NCI-H146 (cell line): ENCODE results near the gene FGGY.
"Not testable (repeated sequence)": the region's sequence is repeated elsewhere in the genome, so short reads cannot be mapped to it uniquely, and the experiment has no call there.

Experiments
- DNase-seq: peaks from one replicate; lab custom pipeline; 2025; lab: John Stamatoyannopoulos, UW

Gene FGGY

DNA sequence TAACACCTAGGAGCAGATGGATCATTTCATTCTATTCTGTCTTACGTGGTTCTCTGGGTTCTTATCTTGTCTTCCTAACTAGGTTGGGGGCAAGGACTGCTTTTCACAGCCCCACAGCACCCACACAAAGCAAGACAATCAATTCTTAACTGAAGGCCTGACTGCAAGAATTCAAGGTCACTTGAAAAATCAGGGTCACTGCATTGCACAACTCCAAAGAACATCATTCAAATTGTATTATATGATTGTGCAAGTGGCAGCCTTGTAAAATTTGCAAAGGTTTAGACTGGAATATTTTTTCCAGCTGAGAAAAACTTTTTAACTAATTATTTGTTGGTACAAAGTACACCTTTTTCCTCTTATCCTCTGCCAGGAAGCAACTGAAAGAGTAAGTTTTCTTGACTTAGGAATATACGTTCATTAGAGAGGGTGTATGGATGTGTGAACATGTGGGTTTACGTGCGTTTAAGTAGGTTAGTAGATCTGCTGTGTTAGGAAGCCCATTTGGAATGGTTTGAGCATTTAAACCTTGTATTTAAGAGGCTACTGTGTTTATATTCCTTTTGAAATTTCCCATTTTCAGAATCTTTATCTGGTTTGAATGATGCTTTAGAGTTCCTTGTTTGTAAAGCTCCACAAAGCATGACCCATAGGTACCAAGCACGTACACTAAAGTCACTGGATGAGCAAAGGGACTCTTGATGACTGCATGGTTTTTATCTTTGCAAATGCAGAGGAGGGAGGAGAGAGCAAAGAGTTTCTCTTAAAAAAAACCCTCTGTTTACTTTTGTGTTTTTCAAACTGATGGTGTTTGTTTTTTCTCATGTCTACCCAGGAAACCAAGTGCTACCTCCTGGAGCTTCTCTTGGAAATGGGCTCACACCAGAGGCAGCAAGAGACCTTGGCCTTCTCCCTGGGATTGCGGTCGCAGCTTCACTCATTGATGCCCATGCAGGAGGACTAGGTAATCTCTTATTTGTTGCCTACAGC lies 214.9 kb downstream of the FGGY start:
- no peak for DNase-seq

DNA sequence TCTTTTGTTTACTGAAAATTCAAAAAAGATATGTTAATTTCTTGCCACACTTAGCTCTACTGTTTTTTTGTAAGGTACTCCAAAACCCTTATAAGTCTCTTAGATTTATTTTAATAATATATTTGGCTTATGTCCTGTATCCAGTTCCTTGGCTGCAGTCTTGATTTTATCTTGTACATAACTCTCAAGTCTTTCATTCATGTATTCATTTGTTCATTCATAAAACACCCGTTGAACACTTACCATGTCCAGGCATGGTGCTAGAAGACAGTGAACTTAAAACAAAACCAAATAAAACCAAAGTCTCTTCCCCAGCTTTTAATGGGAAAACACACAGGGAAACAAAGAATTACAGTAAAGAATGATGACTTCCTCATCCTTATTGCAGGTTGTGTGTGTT lies 215.8 kb downstream of the FGGY start:
- no peak for DNase-seq

DNA sequence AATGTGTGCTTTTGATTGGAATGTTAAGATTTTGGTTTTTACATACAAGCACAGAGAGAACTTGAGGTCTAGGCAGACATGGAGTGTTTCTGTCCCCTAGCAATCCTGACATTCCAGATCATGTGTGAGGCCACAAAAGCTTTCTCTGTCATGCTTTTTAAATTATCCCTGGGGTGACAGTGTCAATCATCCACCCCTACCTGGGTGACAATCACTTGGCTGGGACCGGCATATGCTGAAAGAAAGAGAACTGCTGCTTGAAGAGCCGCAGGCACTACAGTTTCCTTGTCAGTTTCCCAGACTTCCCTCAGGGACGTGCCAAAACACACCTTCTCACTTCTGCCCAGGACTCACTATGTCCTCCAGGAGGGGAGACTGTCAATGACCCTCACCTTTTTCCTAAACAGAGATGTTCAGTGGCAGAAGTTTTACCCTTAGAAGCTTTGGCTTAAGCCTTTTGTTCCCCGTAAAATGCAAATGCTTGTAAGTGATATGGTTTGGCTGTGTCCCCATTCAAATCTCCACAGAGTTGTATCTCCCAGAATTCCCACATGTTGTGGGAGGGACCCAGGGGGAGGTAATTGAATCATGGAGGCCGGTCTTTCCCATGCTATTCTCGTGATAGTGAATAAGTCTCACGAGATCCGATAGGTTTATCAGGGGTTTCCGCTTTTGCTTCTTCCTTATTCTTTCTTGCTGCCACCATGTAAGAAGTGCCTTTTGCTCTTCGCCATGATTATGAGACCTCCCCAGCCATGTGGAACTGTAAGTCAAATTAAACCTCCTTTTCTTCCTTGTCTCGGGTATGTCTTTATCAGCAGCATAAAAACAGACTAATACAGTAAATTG lies 217.4 kb downstream of the FGGY start:
- DNase-seq: no peak

DNA sequence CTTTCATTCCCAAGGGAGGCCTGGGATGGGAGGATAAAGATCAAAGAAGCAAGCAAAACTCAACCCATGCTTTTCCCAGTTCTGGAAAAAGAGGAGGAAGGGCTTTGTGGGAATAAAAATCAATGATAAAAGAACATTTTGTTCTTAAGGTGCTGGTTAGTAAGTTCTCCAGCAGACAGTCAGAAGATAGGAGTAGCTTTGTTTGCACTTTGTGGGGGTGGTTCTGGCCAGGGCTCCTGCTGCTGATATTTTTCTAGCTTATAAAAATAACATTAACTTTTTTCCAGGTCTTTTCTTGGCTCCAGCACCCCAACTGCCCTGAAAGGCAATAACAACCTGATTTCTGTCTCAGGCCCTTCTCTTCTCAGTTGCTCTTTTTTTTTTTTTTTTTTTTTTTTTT lies 220.0 kb downstream of the FGGY start:
- no peak for DNase-seq

DNA sequence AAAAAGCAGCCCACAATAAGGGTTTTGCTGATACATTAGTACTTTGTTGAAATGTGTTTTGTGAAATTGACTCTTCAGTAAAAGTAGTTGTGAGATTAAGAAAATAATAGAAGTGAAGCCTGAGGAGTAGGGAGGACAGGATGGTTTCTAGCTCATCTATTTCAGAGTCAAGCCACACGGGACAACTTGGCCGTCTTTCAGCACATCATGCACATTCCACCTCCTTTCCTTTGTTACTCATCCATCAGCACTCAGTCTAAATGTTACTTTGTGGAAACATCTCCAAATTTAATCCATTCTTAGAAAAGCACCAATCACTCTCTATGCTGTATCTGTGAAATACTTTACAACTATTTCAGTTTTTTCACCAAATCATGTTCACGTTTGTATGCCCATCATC lies 223.3 kb downstream of the FGGY start:
- no peak for DNase-seq

DNA sequence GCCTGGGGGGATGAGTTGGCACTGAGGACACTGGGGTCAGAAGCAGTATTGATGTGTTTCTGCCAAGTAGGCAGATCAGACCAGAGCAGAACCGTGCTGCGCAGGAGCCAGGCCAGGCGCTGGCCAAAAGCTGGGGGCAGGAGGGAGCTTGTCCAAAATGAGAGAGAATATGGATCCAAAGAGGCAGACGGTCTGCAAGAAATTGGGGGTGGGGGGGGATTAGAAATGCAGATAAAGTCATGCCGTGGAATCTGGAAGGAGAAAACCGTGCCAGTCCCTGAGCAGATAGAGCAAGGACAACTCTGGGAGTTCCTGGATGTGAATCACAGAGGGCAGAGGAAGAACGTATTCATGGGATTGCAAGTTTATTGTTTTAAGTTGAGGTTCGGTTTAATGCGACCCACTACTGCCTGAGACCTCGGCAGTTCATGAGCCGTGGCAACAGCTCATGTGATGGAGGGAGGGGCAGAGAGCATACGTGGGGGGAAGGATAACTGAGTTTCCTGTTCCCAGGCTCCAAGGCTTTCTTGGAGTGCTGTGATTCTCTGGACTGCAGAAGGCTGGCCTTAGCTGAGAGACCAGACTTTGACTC lies 224.0 kb downstream of the FGGY start:
- DNase-seq: no peak

DNA sequence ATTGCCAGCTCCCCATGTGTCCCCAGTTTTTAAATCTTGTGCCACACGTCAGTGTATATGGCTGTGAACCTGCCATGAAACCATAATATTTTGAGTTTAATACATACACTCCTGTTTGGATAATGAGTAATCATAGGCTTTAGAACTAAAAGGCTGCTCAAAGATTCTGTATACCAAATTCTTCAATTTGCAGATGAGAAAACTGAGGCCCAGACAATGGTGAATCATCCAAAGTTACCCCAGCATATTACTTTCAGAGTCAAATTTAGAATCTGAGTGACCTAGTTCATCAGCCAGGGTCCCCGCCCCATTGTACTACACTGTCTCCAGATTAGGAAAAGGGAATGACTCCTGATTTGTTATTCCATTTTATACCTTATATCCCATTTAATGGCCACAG lies 224.6 kb downstream of the FGGY start:
- DNase-seq: no peak

DNA sequence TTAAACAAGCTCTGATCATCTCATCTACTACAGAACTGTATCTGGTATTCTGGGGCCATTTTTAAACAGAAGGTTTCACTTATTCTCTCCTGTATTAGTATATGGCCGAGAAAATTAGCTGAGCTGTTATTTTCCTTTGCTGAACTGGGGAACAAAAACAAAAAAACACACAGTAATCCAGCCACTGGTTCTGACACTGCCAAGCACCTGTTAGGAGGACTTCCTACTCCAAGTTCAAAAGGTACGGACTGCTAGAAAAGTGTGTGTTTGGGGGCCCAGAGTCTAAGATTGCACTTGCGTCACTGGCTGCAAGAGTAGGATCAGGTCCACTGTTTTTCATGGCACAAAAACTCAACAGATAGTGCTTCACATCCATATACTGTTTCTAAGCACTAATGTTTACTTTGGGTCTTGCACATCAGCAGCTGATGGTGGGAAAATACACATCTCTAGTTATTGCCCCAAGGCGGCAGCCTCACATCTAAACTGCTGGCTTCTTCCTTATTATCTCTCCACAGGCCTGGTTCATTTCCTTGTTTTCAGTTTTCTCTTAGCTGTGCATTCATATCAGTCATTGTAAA lies 226.1 kb downstream of the FGGY start:
- DNase-seq: peak; percentile 43

DNA sequence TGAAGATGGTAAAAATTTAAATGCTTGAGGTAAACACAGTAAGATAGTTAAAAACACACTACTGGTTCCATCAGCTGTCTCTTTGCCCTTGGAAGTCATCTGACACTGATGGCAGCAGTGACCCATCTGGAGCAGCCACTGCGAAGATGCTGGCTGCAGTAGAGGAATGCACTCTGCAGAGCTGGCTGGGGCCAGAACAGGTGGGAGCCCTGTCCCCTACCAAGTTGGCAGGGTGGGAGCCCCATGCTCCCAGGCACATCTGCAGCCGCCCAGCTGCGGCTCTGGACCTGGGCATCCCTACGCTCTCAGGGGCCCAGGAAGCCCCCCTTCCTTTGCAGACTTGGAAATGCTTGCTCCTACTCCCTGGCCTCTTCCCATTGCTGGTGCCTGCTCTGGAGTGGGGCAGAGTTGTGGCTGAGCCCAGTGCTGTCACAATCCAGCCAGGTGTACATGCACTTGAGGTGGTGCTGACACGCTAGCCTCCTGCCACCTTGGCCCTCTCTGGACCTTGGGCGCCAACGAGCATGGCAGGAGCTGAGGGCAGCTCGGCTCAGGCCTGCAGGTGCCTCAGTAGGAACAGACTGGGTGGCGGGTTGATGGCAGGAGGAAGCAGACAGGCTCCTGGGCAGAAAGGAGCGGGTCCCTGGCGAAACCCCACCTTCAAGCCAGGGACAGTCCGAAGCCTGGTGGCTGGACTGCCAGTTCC lies 227.0 kb downstream of the FGGY start:
- no peak for DNase-seq

DNA sequence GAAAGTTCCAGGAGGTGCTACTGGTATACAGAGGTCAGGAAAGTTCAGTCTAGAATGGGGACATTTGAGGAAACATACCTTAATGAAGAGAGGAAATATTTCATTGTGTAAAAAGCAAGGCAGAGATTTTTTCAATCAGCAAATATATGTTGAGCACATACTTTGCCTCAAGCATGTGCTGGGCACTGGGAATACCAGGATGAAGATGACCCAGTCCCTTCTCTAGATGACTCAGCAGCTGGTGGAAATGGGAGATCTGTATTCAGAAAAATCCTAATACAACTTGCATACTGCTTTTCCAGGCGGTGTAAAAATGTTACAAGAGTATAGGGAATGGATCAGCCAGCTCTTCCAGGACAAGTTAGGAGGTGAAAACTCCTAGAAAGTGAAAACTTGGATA lies 229.3 kb downstream of the FGGY start:
- no peak for DNase-seq

DNA sequence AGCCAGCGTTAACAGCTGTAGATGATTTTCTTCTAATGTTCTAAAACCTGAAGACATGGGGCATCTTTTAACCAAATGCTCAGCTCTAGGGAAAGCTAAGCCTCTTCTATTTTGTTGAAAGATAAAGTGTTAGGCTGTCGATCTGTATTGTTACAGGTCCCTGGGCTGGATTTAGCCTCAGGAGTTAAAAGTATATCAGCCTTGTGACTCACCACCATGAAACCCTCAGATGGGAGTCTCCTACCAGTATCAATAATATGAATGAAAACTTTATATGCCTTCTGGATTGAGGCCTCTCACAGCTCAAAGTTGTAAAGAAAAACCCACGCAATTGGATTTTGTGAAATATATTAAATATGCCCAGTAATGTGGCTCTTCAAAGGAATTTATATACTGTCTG lies 231.6 kb downstream of the FGGY start:
- DNase-seq: no peak

DNA sequence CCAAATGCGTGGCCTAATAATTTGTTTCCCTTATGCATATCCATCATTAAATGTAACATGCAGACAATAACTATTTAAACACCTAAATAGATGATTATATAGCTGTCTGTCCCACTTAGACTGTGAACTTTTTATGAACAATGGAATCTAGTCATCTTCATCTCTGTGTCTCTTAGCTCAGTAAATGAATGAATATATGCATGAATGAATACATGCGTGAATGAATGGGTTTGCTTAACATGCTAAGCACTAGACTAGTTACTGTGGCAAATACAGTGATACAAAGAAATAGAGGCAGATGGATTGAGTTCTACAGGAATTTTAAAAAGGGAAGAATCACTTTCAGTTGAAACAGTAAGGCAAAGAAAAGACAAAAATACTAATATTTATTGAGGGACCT lies 232.0 kb downstream of the FGGY start:
- no peak for DNase-seq

DNA sequence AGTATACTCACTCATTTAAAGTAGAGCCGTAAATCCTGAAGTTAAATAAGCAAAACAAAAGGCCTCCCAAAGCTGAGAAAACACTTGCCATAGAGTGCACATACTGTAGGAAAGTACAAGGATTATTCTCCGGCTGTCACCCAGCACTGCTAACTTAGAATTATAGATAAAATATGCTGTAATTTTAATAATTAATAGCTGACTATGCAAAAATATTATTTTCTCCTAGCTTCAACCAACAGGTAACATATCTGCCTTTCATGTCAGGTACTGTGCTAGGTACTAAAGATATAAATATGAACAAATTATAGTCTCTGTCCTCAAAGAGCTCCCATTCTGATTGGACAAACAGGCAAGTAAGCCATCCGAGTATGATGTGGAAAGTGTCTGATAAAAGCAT lies 233.2 kb downstream of the FGGY start:
- DNase-seq: no peak

DNA sequence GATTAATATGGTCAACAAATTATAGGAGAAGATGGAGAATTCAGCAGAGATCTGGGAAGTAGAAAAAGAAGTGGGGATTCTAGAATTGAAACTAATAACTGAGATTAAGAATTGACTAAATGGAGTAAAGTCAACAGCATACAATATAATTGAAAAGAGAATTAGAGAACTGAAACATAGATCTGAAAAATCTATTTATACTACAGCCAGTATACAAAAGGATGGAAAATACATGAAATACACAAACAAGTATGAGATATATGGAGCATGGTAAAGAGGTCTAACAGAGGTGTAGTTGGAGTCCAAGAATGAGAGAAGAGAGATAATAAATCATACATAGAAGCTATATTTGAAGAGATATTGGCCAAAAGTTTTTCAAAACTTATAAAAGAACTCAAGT lies 235.2 kb downstream of the FGGY start:
- DNase-seq: no peak

DNA sequence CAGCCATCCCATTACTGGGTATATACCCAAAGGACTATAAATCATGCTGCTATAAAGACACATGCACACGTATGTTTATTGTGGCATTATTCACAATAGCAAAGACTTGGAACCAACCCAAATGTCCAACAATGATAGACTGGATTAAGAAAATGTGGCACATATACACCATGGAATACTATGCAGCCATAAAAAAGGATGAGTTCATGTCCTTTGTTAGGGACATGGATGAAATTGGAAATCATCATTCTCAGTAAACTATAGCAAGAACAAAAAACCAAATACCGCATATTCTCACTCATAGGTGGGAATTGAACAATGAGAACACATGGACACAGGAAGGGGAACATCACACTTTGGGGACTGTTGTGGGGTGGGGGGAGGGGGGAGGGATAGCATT lies 241.6 kb downstream of the FGGY start:
- not testable (repeated sequence) for DNase-seq

DNA sequence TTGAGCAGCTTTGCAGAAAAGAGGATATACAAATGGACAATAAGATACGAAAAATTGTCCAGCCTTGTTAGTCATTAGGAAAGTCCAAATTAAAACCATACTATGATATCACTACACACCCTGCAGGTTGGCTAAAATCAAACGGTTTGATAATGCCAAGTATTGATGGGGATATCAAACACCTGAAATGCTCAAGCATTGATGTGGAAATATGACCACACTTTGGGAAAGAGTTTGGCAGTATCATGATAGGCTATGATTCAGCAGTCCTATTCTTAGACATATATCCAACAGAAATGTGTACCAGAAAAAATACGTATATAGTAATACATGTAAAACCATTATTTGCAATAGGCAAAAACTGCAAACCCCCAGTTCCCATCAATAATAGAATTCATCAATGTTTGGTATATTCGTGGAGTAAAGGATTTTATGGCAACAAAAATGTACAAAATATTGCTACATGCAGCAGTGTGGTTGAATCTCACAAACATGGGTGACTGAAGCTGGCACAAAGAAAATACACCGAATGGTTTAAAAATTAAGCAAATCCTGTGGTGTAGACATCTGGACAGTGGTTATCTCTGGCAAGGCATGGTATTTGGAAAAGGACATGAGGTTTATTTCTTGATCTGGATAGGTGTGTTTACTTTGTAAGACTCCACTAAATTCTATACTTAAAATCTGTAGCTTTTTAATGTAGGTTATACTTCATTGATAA lies 243.2 kb downstream of the FGGY start:
- no peak for DNase-seq

DNA sequence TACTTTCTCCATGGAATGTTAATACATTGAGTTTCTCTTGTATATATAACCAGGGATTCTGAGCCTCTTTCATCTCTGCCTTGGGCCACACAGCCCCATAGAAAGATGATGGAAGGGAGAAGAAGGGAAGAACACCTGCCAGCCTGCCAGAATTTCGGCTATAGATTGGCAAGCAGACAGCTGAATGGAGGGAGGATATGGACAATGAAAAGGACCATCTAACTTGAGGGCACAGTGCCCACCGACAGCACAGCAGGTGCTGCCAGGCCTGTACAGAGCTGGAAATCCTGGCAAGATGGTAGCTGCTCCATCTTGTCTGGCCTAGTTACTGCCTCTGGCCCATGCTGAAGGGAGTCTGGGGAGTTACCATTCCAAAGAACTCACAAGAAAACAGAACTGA lies 244.3 kb downstream of the FGGY start:
- no peak for DNase-seq

DNA sequence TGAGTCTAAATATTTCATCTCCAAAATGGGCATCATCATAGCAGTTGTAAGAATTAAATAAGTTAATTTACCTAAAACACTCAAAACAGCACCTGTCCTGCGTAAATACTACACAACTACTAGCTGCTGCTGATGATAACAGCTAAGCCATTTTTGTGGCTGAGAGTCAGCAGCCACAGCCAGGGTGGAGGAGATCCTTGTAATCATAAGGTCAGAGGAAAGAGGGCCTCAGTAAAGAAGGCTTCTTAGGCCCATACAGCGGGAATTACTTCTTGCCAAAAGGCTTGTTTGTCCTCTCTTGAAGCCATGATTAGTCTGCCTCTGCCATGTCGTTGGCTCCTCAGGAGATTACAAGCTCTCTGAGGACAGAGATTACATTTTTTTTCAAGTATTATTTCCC lies 245.0 kb downstream of the FGGY start:
- no peak for DNase-seq

DNA sequence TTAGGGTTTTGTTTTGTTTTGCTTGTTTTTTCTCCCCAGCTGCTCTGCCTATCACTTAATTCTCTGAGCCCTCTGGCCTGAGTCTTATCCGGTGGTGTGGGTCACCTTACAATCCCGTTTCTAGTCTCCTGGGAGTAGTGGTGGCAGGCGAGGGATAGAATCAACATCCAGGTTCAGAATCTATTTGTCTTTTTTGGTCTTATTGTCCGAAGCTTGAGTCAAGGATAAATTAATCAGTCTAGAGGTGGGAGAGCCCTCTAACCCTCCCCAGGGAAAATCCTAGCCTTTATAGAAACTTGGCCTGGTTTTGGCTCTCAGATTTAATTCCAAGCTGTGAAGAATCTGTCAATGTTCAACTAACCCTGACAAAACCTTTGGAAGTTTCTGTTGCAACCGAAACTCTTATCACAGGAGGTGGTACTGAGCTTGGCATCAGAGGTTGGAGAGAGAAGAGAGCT lies 246.3 kb downstream of the FGGY start:
- DNase-seq: no peak

DNA sequence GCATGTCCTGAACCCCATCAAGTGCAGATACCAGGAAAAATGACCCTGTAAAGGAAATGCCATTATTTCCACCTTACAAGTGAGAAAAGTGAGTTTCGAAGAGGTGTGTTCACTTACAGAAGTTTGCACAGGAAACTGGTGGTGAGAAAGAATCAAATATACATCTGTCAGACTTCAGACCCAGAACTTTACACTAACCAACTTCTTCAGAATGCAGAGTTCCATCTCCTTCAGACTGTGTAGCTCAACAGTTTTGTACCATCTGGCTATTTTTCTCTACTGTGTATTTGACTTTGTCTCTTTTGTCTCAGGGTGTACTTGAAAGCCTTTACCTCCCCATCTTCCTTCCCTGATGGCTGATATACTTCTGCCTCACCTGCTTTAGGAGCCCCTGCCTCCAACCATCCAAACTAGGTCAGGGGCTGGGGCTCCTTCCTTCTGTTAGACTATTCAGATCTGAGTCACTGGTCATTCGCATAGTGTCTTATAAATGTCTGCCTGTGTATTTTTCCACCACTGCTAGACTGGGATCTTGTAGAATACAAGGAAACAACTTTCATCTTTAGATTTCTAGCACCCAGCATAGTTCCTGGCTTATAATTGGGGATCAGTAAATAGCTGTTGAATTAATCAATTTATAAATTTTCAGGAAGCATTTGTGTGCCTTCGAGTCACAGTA lies 247.9 kb downstream of the FGGY start:
- no peak for DNase-seq
